Fibroblast of pulmonary artery (primary cell): Measurements from ENCODE around the gene SH3GL2.

Source experiments
- DNase-seq: peaks from one replicate; pipeline ENCODE4 v3.0.0-alpha.2; 2010; ENCODE audit warnings: low read depth
- H3K4me3 ChIP-seq: replicated peaks from 2 replicates; pipeline ENCODE4 v1.5.1; 2011; ENCODE audit warnings: low read depth, mild to moderate bottlenecking, control low read depth, low read length, moderate library complexity
- TF ChIP-seq, protein P1 (sequence below): IDR thresholded peaks from 2 replicates; pipeline ENCODE4 v1.5.1; 2011; ENCODE audit warnings: mild to moderate bottlenecking, control low read depth, low read length, inconsistent platforms; ENCODE audit errors: missing control alignments

The SH3GL2 gene

DNA sequence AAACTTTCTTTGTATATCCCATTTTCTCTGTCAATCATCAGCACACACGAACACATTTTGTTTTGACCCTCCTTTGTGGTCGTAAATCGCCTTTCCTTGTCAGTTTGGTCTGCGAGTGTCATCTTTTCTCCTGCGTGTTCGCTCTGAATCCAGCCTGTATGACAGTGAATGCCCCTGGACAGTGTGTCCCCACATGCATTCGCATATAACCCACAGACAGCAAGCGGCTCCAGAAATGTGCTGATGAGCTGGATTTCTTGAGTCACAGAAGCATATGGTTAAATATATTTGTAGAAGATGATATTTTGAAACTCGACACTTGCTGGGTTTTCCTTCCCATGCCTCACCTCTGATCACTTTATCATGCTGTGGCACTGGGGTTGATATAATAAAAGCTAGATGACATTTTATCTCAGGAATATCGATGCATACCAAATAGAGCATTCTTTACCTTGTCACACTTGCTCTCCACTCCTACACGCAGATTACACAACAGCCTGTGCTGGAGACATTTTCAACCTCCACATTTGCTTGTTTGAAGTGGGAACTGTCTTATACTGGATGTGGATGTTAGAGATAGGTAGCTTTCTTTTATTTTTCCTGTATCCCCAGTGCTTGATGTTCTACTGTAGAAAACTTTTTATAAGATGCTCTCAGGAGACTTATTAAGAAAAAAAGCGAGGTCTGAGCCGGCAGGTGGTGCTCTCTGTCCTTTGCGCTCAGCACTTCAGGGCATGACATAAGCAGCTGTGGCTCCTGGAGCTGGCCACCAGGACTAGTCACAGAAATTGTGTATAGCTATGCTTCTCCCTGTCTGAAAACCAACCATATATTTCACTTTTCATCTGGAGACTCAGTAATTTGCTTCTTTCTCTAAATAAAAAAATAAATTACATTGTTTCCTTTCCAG is 215.1 kb downstream of the SH3GL2 start:
- peak; percentile 17 for DNase-seq
- TF ChIP-seq, protein P1, sequence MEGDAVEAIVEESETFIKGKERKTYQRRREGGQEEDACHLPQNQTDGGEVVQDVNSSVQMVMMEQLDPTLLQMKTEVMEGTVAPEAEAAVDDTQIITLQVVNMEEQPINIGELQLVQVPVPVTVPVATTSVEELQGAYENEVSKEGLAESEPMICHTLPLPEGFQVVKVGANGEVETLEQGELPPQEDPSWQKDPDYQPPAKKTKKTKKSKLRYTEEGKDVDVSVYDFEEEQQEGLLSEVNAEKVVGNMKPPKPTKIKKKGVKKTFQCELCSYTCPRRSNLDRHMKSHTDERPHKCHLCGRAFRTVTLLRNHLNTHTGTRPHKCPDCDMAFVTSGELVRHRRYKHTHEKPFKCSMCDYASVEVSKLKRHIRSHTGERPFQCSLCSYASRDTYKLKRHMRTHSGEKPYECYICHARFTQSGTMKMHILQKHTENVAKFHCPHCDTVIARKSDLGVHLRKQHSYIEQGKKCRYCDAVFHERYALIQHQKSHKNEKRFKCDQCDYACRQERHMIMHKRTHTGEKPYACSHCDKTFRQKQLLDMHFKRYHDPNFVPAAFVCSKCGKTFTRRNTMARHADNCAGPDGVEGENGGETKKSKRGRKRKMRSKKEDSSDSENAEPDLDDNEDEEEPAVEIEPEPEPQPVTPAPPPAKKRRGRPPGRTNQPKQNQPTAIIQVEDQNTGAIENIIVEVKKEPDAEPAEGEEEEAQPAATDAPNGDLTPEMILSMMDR: peak; percentile 20
- H3K4me3 ChIP-seq: no peak overlapping the region

DNA sequence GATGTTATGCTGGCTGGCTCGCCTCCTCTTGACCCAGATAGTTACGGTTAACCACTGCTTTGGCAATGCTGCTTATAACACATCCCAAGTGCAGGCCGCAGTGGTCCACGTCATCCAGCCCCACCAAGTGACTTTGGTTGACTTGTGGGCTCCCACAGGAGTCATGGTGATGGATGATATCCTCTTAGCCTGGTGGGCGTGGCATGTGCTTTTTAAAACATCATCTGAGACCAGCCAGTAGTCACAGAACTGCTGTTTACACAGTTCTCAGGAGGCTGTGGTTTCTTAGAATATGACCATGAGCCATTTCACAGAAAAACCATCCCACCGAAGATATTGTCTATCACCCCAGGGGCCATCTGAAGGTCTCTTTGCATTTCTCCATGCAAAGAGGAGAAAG is 216.9 kb downstream of the SH3GL2 start:
- DNase-seq: no peak
- TF ChIP-seq, protein P1: no peak
- no peak overlapping the region for H3K4me3 ChIP-seq

DNA sequence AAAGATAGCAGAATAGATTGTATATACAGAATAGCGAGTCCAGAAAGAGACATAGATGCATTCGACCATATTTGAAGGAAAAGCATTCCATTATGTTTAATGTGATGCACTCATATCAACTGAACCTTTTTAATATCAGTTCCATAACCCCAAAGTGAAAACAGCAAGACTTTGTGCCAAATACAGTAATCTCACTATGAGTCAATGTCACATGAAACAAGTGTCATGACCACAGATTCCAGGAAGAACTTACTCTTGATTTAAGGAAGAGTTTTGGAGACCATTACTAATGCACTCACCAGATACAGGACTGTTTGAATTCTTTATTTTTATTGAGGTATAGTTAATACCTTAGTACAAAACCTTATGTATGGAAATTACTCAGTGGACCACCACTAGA is 220.5 kb downstream of the SH3GL2 start:
- peak; percentile 28 for DNase-seq
- no peak overlapping the region for H3K4me3 ChIP-seq
- TF ChIP-seq, protein P1: no peak

DNA sequence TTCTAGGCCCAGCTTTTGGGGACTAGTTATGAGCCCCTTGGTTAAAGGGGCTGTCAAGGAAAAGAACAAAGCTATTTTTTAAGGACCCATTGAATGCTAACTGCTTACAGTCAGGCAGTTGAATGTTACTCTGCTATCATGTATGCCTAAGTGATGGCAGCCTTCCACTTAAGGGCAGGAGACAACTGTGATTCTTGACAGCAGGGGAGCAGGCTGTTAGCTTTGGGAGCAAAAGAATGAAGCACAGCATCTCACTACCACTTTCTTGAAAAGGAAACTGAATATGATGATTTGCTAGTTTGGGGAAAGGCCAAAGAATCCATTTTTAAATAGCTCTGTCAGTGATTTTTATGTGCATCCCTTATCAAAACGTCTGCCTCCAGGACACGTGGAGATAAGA is 221.6 kb downstream of the SH3GL2 start:
- DNase-seq: no peak
- H3K4me3 ChIP-seq: no peak overlapping the region
- TF ChIP-seq, protein P1: no peak

DNA sequence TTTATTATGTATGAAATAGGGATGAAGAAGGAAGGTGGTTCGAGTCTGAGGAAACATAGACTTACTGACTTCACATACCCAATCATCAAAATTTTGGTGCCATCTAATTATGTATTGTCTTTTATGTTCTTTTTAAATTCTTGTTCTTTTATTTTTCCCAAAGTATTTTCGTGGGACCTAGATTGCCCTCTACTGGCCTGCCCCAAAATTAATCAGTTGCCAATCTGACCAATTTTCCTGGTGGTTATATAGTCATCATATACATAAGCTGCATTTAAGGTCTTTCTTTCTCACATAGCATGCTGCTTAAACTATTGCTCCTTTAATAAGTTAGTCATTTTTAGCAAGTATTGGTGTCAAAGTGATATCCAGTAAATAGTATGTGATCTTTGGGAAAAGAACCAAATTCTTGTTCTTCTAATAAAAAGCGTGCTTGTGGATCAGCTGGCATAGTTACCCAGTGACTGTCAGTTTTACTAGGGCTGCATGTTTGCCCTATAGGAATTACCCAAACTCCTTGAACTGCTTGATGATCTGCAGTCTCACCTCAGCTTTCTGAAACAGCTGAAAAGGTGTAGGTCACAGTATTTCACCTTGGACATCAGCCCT is 223.5 kb downstream of the SH3GL2 start:
- DNase-seq: peak; percentile 32
- no peak overlapping the region for H3K4me3 ChIP-seq
- TF ChIP-seq, protein P1: peak; percentile 65

DNA sequence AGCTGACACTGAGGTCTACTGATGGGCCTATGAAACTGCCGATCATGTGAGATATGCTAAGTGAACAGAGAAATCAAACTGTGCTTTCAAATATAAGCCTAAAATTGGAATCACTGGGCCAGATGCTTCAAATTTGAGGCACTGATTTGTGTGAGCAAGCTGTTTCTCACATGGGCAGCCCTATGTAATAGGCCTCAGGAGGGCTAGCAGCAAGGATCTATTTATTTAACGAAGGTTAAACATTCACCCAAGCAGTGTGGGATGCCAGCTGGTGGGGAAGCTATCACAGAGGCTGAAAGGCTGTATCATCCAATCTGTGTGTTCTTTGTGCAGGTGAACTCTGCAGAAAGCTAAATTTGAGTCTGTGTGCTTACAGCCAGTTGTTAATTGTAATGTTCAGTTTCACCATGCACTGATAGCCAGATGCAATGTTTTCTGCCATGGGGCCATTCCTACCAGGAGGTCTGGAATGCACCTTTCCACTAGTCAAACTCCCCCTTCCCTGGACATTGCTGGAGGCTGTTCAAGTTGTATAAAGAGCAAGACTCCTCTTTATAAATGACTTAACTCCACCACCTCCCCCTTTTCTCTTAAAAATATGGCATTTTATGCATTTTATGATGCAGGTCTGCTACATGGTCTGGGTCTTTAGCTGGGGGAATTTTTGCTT is 228.9 kb downstream of the SH3GL2 start:
- DNase-seq: no peak
- no peak overlapping the region for H3K4me3 ChIP-seq
- TF ChIP-seq, protein P1: no peak
